ENCODE results near the gene NCEH1.

NCEH1 gene

GRCh38 chr3:172700256-172700655 is 10.6 kb downstream of the NCEH1 start:
- H3K4me3 ChIP-seq (ENCODE audit: low read length, poor library complexity, severe bottlenecking), result no peak overlapping the region
- H3K9me3 ChIP-seq (ENCODE audit: insufficient read depth, low read depth, low read length), result no peaks in the 10 kb centered on the region
- no peaks in the 10 kb centered on the region for H3K9me2 ChIP-seq (replicated peaks; ENCODE audit: low read depth, low read length)
- no peaks in the 10 kb centered on the region for H3F3A ChIP-seq (ENCODE audit: low read depth)
- no peak for TF ChIP-seq CTCF (conservative IDR thresholded peaks at IDR 0.05; ENCODE audit: low read length)
- no peak for TF ChIP-seq EZH2phosphoT487 (IDR thresholded peaks at IDR 0.05; ENCODE audit: borderline replicate concordance)
- H4K20me1 ChIP-seq (ENCODE audit: insufficient read depth, low read length, poor library complexity, severe bottlenecking), result no peaks in the 10 kb centered on the region
- peaks cover 1% of the 10 kb centered on the region; the same call in 1 of the 2 replicates for H3K79me2 ChIP-seq (ENCODE audit: insufficient read depth, low read length)
- H3K36me3 ChIP-seq (ENCODE audit: insufficient read depth, low read length), result no peaks in the 10 kb centered on the region
- H3K4me1 ChIP-seq (ENCODE audit: insufficient read depth, low read length, poor library complexity, severe bottlenecking), result peaks cover 4% of the 10 kb centered on the region
- no peak overlapping the region for H2AFZ ChIP-seq (ENCODE audit: low read length)
- H3K4me2 ChIP-seq (ENCODE audit: low read depth, low read length, poor library complexity, severe bottlenecking), result no peak overlapping the region
- H3K9ac ChIP-seq (ENCODE audit: low read depth, low read length, poor library complexity, severe bottlenecking), result no peak overlapping the region
- no peaks in the 10 kb centered on the region for H3K27me3 ChIP-seq (ENCODE audit: insufficient read depth, low read length, poor library complexity, severe bottlenecking)

- Histone ChIP-seq H3K4me1 (ENCODE audit: insufficient read depth, low read length, poor library complexity, severe bottlenecking) (peaks cover 3% of the 10 kb centered on the region), H3K27me3 (ENCODE audit: insufficient read depth, low read length, poor library complexity, severe bottlenecking) (no peaks in the 10 kb centered on the region), H3F3A (ENCODE audit: low read depth) (no peaks in the 10 kb centered on the region), H4K20me1 (ENCODE audit: insufficient read depth, low read length, poor library complexity, severe bottlenecking) (no peaks in the 10 kb centered on the region), H2AFZ (ENCODE audit: low read length) (no peak overlapping the region), H3K9me2 (replicated peaks; ENCODE audit: low read depth, low read length) (no peaks in the 10 kb centered on the region), H3K4me3 (ENCODE audit: low read length, poor library complexity, severe bottlenecking) (no peak overlapping the region), H3K79me2 (ENCODE audit: insufficient read depth, low read length) (peaks cover 6% of the 10 kb centered on the region; the same call in 1 of the 2 replicates), H3K9ac (ENCODE audit: low read depth, low read length, poor library complexity, severe bottlenecking) (no peak overlapping the region), H3K36me3 (ENCODE audit: insufficient read depth, low read length) (no peaks in the 10 kb centered on the region), H3K9me3 (ENCODE audit: insufficient read depth, low read depth, low read length) (no peaks in the 10 kb centered on the region), H3K4me2 (ENCODE audit: low read depth, low read length, poor library complexity, severe bottlenecking) (no peak overlapping the region)
- no peak for TF ChIP-seq CTCF (conservative IDR thresholded peaks at IDR 0.05; ENCODE audit: low read length)
- no peak for TF ChIP-seq EZH2phosphoT487 (IDR thresholded peaks at IDR 0.05; ENCODE audit: borderline replicate concordance)
These were observed 11.8 kb downstream of the NCEH1 start for GRCh38 chr3:172699031-172699430.

GRCh38 chr3:172698631-172699030 is 12.2 kb downstream of the NCEH1 start:
- Histone ChIP-seq H2AFZ (ENCODE audit: low read length) (no peak overlapping the region), H3F3A (ENCODE audit: low read depth) (no peaks in the 10 kb centered on the region), H3K4me2 (ENCODE audit: low read depth, low read length, poor library complexity, severe bottlenecking) (no peak overlapping the region), H3K79me2 (ENCODE audit: insufficient read depth, low read length) (peaks cover 6% of the 10 kb centered on the region; the same call in 1 of the 2 replicates), H3K9me2 (replicated peaks; ENCODE audit: low read depth, low read length) (no peaks in the 10 kb centered on the region), H3K27me3 (ENCODE audit: insufficient read depth, low read length, poor library complexity, severe bottlenecking) (no peaks in the 10 kb centered on the region), H3K36me3 (ENCODE audit: insufficient read depth, low read length) (no peaks in the 10 kb centered on the region), H3K9ac (ENCODE audit: low read depth, low read length, poor library complexity, severe bottlenecking) (no peak overlapping the region), H3K9me3 (ENCODE audit: insufficient read depth, low read depth, low read length) (no peaks in the 10 kb centered on the region), H3K4me1 (ENCODE audit: insufficient read depth, low read length, poor library complexity, severe bottlenecking) (no peaks in the 10 kb centered on the region), H4K20me1 (ENCODE audit: insufficient read depth, low read length, poor library complexity, severe bottlenecking) (no peaks in the 10 kb centered on the region), H3K4me3 (ENCODE audit: low read length, poor library complexity, severe bottlenecking) (no peak overlapping the region)
- TF ChIP-seq EZH2phosphoT487 (IDR thresholded peaks at IDR 0.05; ENCODE audit: borderline replicate concordance), result no peak
- no peak for TF ChIP-seq CTCF (conservative IDR thresholded peaks at IDR 0.05; ENCODE audit: low read length)
